IPS-20b (cell line): ENCODE results near the gene FMO5.
A peak's percentile ranks its signal among the peaks of the same experiment; 100 is the strongest.

ENCODE experiments used
- H3K27ac ChIP-seq: one replicate; pipeline ENCODE4 v1.5.1; 2013; ENCODE audit warnings: low read length
- H3K27me3 ChIP-seq: 2 replicates; pipeline ENCODE4 v1.6.1; 2013; ENCODE audit warnings: mild to moderate bottlenecking, low read length, inconsistent platforms; ENCODE audit not compliant: insufficient read depth
- H3K36me3 ChIP-seq: 2 replicates; pipeline ENCODE4 v1.6.1; 2013; ENCODE audit warnings: low read depth, mild to moderate bottlenecking, inconsistent platforms, low read length, moderate library complexity; ENCODE audit not compliant: insufficient read depth
- H3K4me1 ChIP-seq: 2 replicates; pipeline ENCODE4 v1.6.1; 2013; ENCODE audit warnings: mild to moderate bottlenecking, control low read depth, inconsistent platforms, low read length, moderate library complexity; ENCODE audit not compliant: insufficient read depth
- H3K4me3 ChIP-seq: 2 replicates; pipeline ENCODE4 v1.5.1; 2013; ENCODE audit warnings: mild to moderate bottlenecking, low read length, inconsistent platforms
- H3K9ac ChIP-seq: 2 replicates; pipeline ENCODE4 v1.6.1; 2013; ENCODE audit warnings: low read depth, mild to moderate bottlenecking, inconsistent platforms, low read length, moderate library complexity
- H3K9me3 ChIP-seq: 2 replicates; pipeline ENCODE4 v1.6.1; 2013; ENCODE audit warnings: mild to moderate bottlenecking, low read depth, low read length, inconsistent platforms; ENCODE audit not compliant: insufficient read depth

The FMO5 gene, protein sequence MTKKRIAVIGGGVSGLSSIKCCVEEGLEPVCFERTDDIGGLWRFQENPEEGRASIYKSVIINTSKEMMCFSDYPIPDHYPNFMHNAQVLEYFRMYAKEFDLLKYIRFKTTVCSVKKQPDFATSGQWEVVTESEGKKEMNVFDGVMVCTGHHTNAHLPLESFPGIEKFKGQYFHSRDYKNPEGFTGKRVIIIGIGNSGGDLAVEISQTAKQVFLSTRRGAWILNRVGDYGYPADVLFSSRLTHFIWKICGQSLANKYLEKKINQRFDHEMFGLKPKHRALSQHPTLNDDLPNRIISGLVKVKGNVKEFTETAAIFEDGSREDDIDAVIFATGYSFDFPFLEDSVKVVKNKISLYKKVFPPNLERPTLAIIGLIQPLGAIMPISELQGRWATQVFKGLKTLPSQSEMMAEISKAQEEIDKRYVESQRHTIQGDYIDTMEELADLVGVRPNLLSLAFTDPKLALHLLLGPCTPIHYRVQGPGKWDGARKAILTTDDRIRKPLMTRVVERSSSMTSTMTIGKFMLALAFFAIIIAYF

DNA sequence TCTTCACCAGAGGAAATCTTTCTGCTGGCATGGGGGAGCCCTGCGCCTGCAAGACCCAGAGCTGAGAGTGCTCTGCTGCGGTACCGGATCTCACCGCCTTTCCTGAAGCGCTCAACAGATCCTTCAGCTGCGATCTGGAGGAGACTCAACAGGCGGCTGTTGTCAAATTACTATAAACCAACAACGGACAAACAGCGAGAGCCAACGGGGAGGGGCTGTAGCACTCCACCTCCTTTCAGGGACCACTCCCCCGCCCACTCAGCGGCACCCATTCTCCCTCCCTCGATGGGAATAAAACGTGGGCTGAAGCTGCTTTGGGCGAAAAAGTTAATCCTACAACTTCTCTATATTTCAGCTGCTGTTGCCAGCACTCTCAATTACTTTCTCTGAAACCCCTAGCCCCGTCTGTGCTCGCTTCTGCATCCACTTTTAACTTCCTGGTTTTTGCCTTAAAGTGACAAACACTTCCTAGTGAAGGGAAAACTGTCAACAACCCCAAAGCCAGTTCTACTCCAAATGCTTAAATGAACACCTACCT, at the start of gene FMO5:
TSS of gene FMO5 (minus strand) at position 147 of the 538 bp plus-strand sequence. CDS start 310 bp downstream, outside the sequence.
- Histone ChIP-seq H3K27me3 (peaks cover 33% of the 10 kb centered on the region), H3K4me3 (peak within 1 kb of the TSS; percentile 74), H3K27ac (no peak within 1 kb of the TSS), H3K9ac (peak within 1 kb of the TSS; percentile 23; the same call in 1 of the 2 replicates), H3K36me3 (no peaks in the 10 kb centered on the region), H3K4me1 (peaks cover 7% of the 10 kb centered on the region; the same call in 1 of the 2 replicates), H3K9me3 (no peaks in the 10 kb centered on the region)

DNA sequence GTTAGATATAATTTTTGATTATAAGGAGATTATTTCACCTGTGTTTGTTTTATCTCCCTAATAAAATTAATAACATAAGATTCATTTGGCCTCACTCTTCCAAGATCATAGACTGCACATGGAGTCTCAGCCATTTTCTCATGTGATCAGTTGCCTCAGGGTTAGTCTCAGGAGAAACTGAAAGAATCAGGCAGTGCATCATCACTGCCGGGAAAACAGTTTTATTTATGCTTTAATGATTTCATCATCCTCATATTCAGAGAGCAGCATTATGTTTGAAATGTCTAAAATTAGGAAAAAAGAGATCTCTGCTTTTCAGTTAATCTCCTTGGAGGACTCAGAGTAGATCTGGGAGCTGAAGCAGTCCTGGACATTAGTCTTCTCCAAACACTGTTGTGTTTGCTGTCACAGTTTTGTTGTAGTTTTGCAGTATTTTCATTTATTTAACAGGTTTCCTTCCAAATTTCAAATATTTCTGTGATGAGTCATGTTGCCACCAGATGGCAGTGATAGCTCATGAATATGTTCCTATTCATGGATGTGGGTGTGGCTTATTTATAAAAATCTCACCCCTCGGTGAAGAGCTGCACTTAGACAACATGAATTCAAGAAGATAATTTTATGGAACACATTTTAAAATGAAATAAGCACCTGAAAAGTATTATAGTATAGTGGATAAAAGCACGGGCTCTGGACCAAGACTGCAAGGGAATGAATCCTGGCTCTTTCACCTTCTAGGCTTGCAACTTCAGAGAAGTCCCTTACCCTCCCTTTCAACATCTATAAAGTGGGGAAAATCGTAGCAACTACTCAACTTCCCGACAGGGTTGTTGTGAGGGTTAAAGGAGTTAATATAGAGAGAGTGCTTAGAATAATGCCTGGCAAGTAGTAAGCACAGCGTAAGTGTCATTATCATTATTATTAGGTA, 48.5 kb upstream of the FMO5 start:
- H3K4me1 ChIP-seq, result no peaks in the 10 kb centered on the region
- H3K36me3 ChIP-seq, result peaks cover 91% of the 10 kb centered on the region
- no peaks in the 10 kb centered on the region for H3K27me3 ChIP-seq
- H3K9me3 ChIP-seq, result no peaks in the 10 kb centered on the region
- no peak overlapping the region for H3K27ac ChIP-seq
- H3K4me3 ChIP-seq, result no peak overlapping the region
- H3K9ac ChIP-seq, result no peak overlapping the region

DNA sequence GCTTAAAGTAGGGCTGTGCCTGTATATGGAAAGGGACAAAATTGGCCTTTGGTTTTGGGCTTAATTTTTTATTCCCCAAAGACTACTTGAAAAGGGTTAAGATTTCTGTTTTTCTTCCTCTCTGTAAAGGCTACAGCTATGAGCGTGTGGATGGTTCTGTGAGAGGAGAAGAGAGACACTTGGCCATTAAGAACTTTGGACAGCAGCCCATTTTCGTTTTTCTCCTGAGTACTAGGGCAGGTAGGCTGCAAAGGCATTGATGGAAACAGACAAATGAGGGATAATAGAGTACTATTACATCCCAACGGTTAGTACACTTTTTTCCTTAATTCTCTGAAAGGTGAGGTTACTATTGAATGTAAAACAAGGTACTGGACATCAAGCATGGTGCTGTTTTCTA, 46.9 kb upstream of the FMO5 start:
- no peaks in the 10 kb centered on the region for H3K27me3 ChIP-seq

DNA sequence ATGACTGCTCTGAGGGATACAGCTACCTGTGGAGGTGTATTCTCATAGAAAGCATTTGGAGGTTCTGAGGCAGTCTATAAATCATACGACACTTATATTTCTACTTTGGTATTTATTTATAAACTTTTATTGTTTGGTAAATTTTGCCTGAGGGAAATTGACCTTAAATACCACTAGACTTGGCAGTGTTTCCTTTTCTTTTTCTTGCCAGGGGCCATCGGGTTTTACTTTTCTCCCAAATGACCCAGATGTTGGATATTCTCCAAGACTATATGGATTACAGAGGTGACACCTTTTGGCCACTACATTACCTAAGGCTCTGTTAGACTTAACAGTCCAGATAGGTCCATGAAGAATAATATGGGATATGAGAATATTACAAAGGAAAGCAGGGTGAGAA, 45.6 kb upstream of the FMO5 start:
- Histone ChIP-seq H3K4me3 (no peak overlapping the region), H3K9ac (no peak overlapping the region), H3K27ac (no peak overlapping the region), H3K4me1 (no peaks in the 10 kb centered on the region), H3K9me3 (no peaks in the 10 kb centered on the region), H3K27me3 (no peaks in the 10 kb centered on the region), H3K36me3 (peaks cover 95% of the 10 kb centered on the region)

More for the DNA sequence above, 46.9 kb upstream of the FMO5 start:
- no peaks in the 10 kb centered on the region for H3K4me1 ChIP-seq
- no peak overlapping the region for H3K9ac ChIP-seq
- H3K4me3 ChIP-seq, result no peak overlapping the region
- H3K27ac ChIP-seq, result no peak overlapping the region
- H3K36me3 ChIP-seq, result peaks cover 95% of the 10 kb centered on the region
- H3K9me3 ChIP-seq, result no peaks in the 10 kb centered on the region

DNA sequence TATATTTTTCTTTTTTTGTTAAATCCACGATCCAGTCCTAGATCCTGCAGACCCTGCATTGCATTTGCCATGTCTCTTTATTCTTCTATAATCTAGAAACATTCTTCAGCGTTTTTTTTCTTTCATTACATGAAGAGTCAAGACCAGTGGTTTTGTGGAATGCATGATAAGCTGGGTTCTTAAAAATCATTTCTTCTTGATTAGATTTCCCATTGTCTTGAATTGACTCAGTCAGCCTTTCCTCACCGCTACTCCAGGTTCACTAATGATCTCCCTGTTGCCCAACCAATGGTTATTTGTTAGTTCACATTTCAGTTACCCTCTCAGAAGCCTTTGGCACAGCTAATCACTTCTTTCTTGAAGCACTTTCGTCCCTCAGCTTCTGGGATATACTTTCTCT, 42.6 kb upstream of the FMO5 start:
- Histone ChIP-seq H3K27me3 (no peaks in the 10 kb centered on the region), H3K27ac (no peak overlapping the region), H3K9me3 (no peaks in the 10 kb centered on the region), H3K4me1 (no peaks in the 10 kb centered on the region), H3K4me3 (no peak overlapping the region), H3K9ac (no peak overlapping the region), H3K36me3 (peaks cover 92% of the 10 kb centered on the region)

DNA sequence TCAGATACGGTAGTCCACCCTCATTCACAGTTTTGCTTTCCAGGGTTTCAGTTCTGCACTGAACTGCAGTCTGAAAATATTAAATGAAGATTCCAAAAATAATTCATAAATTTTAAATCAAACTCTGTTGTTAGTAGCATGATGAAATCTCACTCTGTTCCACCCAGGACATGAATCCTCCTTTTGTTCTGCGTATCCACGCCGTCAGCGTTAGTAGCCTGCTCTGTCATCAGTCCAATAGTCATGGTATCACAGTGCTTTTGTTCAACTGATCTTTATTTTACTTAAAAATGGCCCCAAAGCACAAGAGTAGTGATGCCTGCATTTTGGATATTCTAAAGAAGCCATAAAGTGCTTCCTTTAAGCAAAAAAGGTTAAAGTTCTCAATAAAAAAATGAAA, 41.2 kb upstream of the FMO5 start:
- no peak overlapping the region for H3K4me3 ChIP-seq
- H3K4me1 ChIP-seq, result no peaks in the 10 kb centered on the region
- no peaks in the 10 kb centered on the region for H3K27me3 ChIP-seq
- H3K9me3 ChIP-seq, result no peaks in the 10 kb centered on the region
- no peak overlapping the region for H3K27ac ChIP-seq
- peaks cover 90% of the 10 kb centered on the region for H3K36me3 ChIP-seq
- no peak overlapping the region for H3K9ac ChIP-seq

DNA sequence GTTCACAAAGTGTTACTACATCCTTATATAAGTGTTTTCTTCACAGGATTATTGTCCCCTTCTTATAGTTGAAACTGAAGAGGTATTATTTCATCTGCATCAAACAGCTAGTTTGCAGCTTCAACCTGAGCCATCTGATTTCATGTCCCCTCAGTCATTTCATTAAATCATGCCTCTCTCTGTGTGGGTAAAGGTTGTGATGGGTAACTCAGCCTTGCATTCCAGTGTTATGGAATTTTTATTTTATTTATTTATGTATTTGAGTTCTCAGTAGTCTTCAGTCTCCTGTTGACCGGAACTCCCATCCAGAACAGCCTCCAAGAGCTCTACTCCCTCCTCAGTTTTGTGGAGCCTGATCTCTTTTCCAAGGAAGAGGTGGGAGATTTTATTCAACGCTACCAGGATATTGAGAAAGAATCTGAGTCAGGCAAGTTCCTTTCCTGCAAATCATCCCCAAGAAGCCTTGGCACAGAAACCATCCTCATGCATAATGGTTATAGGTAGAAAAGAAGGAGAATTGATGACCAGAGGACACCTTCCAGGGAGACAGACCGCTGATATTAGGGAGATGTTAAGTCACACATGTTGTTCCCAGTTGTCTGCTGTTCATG, 39.1 kb upstream of the FMO5 start:
- no peaks in the 10 kb centered on the region for H3K27me3 ChIP-seq
- H3K4me3 ChIP-seq, result no peak overlapping the region
- no peaks in the 10 kb centered on the region for H3K9me3 ChIP-seq
- H3K9ac ChIP-seq, result no peak overlapping the region
- no peak overlapping the region for H3K27ac ChIP-seq
- H3K4me1 ChIP-seq, result no peaks in the 10 kb centered on the region
- H3K36me3 ChIP-seq, result peaks cover 93% of the 10 kb centered on the region

DNA sequence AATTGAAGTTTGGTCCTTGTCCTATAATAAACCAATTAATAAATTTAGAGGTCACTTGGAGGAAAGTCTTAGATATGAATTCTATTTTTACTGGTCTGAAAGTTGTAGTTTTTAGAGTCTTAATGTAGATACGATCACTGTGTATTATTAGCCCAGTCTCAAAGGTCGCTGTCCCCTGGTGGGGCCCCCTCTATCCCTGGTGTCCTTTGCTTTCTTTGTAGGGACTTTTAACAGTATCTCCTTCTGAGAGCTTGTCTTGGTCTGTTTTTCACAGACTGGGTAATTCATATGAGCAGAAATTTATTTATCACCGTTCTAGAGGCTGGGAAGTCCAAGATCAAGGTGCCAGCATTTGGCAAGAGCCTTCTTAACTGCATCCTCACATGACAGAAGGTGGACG, 35.8 kb upstream of the FMO5 start:
- Histone ChIP-seq H3K9ac (no peak overlapping the region), H3K36me3 (peaks cover 93% of the 10 kb centered on the region), H3K4me1 (no peaks in the 10 kb centered on the region), H3K27me3 (no peaks in the 10 kb centered on the region), H3K27ac (no peak overlapping the region), H3K4me3 (no peak overlapping the region), H3K9me3 (no peaks in the 10 kb centered on the region)

DNA sequence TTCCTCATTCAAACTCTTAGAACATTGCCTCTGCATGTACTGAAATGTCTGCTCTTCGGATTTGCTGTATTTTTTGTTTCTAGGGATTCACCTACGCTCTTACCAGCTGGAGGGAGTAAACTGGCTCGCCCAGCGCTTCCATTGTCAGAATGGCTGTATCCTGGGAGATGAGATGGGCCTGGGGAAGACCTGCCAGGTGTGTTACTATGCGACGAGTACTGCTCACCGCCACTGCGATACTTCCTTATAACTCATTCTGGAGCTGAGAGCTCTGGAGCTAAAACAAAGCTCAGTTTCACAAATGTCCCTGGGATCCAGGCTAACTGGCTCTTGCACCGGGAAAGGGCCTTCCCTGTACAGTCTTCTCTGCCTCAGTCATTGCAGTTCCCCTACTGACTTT, 27.4 kb upstream of the FMO5 start:
- Histone ChIP-seq H3K9me3 (no peaks in the 10 kb centered on the region), H3K27ac (no peak overlapping the region), H3K36me3 (peaks cover 21% of the 10 kb centered on the region; the same call in 1 of the 2 replicates), H3K4me1 (peaks cover 6% of the 10 kb centered on the region; the same call in 1 of the 2 replicates), H3K27me3 (no peaks in the 10 kb centered on the region), H3K9ac (no peak overlapping the region), H3K4me3 (no peak overlapping the region)

DNA sequence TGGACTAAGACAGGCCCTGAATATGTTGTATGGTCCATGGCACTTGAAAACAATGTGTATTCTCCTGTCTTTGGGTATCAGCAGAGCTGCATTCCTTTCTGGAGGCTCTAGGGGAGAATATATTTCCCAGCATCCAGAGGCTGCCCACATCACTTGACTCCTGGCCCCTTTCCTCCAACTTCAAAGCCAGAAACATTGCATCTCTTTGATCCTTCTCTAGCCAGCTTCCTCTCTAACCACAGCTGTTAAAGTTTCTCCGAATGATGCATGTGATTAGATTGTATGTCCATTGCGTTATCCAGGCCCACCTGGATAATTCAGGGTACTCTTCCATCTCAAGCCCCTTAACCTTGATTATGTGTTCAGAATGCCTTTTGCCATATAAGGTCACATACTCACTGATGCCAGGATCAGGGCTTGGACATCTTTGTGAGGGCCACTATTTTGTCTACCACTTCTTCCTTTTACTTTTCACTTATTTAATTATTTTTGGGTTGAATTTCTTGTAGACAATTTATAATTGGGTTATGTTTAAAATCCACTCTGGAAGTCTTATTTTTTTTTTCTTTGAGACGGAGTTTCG, 22.6 kb upstream of the FMO5 start:
- no peak overlapping the region for H3K27ac ChIP-seq
- H3K27me3 ChIP-seq, result no peaks in the 10 kb centered on the region
- peaks cover 4% of the 10 kb centered on the region; the same call in 1 of the 2 replicates for H3K36me3 ChIP-seq
- H3K4me3 ChIP-seq, result 0 out of 2 replicates have a peak overlapping the region, but pooled peaks have one; percentile 9
- no peaks in the 10 kb centered on the region for H3K9me3 ChIP-seq
- H3K4me1 ChIP-seq, result peaks cover 14% of the 10 kb centered on the region; the same call in 1 of the 2 replicates
- H3K9ac ChIP-seq, result no peak overlapping the region
